GM10847 (cell line): ENCODE measurements around the gene TMEM255B.

Experiments
- POLR2A ChIP-seq: IDR thresholded peaks from 2 replicates; pipeline ENCODE4 v1.6.1; 2011; ENCODE audit not compliant: insufficient read length; ENCODE audit errors: extremely low read depth

Gene TMEM255B

GRCh38 chr13:113771709-113772331 lies 12.8 kb downstream of the TMEM255B start:
- no peak for TF ChIP-seq POLR2A

- TF ChIP-seq POLR2A = no peak
These were observed 15.4 kb downstream of the TMEM255B start for GRCh38 chr13:113774177-113775107.

DNA sequence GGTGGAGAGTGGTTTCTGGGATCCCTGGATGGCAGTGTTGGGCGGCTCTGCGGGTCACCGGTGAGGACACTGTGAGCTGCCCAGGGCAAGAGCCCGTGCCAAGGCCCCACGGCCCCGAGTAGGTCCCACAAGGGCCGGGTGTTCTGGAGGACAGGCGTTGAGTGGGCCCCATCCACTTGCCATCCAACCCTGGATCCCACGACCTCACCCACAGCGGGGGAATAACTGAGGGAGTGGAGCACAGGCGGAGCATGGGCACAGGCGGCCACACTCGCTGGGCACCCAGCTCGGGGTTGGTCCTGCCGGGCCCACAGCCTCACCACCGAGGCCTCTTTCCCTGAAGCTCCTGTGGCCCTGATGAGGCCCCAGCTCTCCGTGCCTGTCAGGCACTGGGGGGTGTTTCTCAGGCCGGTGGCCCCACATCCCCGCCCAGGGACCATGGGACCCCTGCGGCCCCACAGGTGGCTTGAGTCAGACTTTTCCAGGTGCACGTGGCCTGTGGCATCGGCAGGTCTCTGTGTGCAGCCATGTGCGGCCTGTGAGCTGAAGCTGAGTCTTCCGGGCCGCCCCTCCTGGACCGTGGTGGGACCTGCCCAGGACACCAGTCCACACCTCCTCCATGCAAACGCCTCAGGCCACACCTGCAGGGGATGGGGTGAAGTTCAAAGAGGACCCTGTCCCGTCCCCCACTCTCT lies 16.6 kb downstream of the TMEM255B start:
- no peak for TF ChIP-seq POLR2A

- no peak for TF ChIP-seq POLR2A
These were observed 17.5 kb downstream of the TMEM255B start for GRCh38 chr13:113776231-113777125.

DNA sequence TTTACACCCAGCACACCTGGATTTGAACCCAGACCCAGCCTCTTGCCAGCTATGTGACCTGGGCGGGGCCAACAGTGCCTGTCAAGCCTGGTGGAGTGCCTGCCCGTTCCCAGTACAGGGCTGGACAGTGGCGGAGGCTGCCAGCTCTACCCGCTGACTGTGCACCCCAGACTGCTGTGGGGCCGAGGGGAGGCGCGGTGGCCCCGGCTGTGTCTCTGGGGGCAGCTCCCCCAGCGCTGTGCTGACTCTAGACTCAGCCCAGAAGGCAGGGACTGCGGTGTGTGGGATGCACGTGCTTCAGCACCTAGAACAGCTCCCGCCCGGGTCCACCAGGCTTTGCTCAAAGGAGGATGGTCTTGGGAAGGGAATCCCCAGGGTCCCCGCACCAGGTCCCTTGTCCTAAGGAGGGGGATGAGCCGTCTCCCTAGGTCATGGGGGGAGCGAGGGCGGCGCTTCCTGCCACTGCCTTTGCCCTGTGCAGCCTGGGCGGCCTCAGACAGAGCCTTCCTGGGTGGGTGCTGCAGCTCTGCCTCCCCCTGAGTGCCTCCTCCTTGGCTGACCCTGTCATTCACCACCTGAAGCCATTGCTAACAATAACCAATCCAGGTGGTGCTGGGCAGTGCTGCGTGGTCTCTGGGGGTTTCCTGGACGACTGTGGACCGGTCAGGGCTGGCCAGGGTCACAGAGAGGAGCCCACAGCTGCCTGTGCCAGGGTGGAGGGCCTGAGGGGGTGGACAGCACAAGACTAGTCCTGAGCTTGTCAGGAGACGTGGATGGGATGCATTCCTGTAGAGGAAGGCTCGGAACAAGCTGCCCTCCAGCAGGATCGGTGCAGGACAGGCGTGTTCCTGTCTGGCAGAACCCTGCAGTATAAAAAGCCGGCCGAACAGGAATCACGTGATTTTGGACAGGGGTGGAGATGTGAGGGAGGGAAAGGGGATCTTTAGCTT lies 18.6 kb downstream of the TMEM255B start:
- no peak for TF ChIP-seq POLR2A

- TF ChIP-seq POLR2A = no peak
These were observed 22.5 kb downstream of the TMEM255B start for GRCh38 chr13:113781571-113781970.

- no peak for TF ChIP-seq POLR2A
These were observed 23.4 kb downstream of the TMEM255B start for GRCh38 chr13:113782472-113782871.

DNA sequence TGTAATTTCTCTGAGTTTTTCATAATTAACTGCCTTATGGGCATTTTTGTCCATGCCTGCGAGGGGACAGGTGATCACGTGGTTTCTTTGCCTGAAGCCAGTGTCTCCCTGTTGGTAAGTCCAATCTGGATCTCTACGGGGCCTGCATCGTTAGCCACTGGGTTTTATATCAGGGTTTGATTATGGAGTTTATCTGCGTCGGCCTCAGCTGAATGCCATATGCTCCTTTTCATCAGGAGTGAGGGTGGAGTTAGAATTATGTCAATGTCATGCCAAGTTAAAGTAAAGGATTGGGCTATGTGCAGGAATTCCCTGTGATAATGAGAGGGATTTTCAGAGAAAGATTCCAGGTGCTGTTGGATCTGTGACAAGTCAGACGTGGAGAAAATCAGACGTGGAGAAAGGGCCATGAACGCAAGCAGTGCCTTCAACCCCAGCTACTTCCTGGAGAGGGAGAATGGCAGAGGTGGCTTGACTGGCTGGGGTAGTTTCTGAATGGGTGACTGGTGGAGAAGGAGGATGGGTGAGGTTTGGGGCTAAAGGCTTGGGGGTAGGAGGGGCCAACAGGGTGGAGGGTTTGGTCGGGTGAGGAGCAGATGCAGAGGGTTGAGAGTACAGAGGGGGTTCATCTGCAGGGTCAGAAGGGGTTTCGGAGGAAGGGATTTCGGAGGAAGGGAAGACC lies 24.3 kb downstream of the TMEM255B start:
- no peak for TF ChIP-seq POLR2A

- TF ChIP-seq POLR2A = no peak
These were observed 25.1 kb downstream of the TMEM255B start for GRCh38 chr13:113783966-113784644.

DNA sequence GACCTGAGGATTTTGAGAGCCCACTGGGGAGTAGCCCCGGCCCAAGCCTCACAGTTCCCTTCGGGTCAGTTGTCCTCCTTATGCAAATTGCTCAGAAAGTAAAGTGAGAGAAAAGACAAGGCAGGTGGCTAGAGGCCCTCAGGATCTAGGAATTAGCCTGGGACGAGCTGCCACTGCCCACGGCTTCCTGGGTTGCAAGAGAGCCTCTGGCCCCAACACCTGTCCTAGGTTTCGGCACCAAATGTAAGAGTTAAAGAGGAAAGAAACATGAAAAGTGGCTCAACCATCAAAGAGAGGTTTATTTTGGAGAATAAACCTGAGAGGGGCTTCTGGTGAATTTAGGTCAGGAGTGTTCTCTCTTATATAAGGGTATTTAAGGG lies 25.6 kb downstream of the TMEM255B start:
- TF ChIP-seq POLR2A = no peak

- TF ChIP-seq POLR2A = no peak
These were observed 26.3 kb downstream of the TMEM255B start for GRCh38 chr13:113785051-113786010.

DNA sequence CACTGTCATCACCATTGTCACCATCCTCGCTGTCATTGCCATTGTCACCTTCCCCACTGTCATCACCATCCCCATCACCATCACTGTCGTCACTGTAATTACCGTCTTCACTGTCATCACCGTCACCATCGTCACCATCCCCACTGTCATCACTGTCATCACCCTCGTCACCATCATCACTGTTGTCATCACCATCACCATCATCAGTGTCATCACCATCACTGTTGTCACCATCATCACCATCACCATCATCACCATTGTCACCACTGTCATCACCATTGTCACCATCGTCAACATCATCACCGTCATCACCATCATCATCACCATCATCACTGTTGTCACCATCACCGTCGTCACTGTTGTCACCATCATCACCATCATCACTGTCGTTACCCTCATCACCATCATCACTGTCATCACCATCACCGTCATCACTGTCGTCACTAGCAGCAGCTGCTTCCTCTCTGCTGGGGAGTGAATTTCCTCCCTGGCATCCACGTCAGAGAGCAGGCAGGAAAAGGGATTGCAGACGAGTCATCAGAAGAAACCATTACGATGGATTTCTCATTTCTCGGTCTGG lies 27.3 kb downstream of the TMEM255B start:
- no peak for TF ChIP-seq POLR2A
